ENCODE data around the gene PTX3.
A peak's percentile ranks its signal among the peaks of the same experiment; 100 is the strongest.

Gene PTX3

DNA sequence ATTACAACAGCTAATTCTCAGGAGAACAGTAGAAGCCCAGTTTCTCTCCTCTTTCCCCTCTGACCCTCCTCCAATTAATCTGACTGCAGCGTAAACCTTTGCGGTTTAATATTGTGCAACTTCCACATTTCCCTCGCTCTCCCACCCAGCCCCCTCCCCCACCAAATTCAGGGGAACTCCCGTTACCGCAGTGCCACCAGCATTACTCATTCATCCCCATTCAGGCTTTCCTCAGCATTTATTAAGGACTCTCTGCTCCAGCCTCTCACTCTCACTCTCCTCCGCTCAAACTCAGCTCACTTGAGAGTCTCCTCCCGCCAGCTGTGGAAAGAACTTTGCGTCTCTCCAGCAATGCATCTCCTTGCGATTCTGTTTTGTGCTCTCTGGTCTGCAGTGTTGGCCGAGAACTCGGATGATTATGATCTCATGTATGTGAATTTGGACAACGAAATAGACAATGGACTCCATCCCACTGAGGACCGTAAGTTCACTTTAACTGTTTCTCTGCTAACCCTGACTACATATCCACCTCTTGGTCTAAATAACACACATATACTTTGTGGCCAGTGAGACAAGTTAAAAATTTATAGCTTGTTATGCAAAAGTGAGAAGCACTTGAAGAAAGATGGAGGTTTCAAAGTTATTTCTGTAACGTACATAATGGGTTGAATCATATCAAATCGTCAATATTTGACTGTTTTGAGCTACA is at the start of gene PTX3:
Gene PTX3 (plus strand): TSS at position 268 of the 709 bp plus-strand sequence. CDS start 84 bp downstream, at position 352.
- DNase-seq (ENCODE audit: low read depth, low spot score) = peak; percentile 14

DNA sequence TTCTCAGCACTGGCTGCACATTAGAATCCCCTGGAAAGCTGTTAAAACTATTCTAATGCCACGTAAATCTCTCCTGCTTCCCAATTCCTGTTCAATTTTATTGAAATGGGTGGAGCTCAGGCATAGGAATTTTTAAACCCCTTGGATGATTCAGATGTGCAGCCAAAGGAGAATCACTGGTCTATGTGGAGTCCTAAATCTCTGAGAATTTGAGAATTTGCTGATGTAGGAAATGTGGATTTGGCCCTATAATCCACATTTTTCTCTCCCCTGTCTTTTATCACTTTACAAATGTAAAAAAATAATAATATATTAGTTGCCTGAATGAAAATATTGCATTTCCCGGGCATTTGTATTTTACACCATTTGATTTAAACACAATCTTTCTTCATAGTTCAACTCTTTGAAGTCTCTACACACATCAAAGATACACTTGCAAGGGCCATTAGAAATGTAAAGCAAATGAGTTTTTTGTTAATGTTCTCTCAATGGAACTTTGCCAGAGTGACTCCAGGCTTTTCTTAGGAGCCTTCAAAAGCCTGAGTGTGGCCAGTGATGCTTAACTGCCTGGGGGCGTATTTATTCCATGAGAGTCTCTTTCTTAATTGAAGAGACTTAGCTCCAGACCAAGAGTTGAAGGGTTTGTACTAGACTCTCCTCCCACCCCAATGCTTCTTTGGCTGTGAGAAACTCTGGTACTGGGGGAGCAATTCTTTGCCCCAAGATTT is 48.8 kb upstream of the PTX3 start:
- peak; percentile 44 for DNase-seq (ENCODE audit: low read depth, low spot score)

DNA sequence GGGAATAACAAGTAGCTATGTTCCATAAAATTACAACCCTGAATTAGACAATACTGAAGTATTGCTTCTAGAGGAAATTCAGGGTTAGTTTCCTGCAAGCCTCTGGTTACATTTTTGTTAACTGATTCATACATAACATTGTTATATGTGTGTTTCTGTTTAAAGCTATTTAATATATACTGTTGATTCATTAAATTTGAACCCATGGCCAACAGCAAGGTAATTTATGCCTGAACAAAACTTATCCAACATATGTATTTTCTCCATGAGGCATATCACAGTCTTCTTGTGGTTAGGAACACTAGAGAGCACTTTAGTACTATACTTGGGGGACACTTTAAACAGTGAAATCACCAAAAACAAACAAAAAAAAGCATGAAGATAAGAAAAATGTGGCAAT is 47.7 kb upstream of the PTX3 start:
- no peak for DNase-seq (ENCODE audit: low read depth, low spot score)

DNA sequence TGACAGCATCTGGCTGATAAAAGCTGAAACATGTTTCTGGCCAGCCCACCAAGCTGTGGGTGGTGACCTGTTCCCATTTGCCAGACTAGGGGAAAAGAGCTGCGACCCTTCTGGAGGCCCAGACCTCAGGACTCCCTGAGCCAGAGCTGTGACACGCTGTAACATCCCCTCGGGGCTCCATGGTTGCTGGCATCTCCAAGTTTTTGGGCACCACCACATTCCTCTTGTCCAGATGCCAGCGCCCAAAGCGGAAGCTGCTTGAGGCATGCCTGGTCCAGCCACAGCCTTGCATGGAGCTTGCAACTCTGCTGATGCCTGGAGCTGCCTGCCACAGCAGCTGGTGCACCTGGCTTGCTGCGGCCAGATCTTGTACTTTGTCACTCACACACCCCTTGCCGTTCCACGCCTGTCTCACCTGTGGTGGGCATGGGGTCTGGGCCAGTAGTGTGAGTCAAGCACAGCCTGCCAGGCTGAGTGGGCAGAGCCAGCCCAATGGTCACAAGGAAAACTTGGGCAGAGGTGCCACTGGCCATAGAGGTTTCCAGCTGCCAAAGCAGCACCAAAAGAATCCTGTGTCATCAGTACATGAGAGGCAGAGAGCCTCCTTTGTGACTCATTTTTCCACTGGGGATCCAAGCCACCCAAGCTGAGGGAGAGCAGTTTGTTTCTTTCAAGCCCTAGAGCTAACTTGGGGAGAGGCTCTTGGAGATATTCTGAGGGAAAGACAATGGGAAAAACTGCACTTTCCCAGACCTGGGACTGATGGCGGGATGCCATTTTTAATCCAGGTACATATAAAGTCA is 45.7 kb upstream of the PTX3 start:
- no peak for DNase-seq (ENCODE audit: low read depth, low spot score)

DNA sequence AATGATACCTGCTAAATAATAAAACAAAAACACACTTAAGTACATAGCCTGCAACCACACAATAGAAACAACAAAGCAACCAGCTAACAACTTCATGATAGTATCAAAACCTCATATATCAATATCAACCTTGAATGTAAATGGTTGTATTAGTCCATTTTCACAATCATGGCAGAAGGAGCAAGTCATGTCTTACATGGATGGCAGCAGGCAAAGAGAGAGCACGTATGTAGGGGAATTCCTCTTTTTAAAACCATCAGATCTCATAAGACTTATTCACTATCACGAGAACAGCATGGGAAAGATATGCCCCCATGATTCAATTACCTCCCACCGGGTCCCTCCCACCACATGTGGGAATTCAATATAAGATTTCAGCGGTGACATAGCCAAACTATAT is 44.5 kb upstream of the PTX3 start:
- DNase-seq (ENCODE audit: low read depth, low spot score) = no peak

DNA sequence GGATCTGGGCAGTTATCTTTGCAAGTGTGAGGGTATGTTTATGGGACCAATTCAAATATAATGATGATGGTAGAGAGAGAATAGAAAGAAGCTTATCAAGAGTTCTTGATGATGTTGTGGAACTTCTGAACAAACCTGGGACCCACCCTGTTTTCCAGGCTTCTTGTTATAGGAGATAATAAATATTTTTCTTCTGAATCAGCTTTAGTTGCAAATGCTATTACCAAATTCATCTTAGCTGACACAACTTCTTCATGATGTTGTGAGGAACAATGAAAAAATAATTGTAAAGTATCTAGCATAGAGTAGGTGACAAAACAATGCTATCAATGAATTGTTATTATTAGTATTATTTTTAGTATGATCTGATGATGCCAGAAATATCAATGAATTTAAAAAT is 43.5 kb upstream of the PTX3 start:
- no peak for DNase-seq (ENCODE audit: low read depth, low spot score)

DNA sequence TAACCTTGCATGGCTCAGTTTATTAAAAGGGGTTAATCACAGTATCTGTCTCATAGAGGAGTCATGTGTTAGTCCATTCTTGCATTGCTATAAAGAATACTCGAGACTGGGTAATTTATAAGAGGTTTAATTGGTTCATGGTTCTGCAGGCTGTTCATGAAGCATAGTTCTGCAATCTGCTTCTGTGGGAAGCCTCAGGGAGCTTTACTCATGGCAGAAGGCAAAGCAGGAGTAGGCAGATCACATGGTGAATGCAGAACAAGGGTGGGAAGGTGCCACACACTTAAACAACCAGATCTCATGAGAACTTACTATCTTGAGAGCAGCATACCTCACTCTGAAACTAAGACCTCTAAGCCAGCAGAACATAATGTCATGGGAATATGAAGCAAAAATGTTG is 42.2 kb upstream of the PTX3 start:
- DNase-seq (ENCODE audit: low read depth, low spot score) = no peak

DNA sequence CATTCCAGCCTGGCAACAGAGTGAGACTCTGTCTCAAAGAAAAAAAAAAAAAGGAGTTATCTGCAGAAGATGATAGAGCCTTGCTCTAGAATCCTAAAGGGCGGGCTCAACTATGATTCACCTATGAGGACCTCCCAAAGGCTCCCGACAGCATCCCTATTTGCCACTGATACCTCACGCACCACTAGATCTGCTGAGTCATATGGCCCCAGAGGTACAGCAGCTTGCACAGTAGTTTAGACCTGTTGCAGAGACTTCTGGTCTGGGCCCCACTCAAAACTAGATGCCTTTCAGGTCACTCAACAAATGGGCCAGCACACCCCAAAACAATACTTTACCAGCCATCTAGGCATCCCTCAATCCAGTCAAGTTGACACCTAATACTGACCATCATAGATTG is 38.1 kb upstream of the PTX3 start:
- no peak for DNase-seq (ENCODE audit: low read depth, low spot score)

DNA sequence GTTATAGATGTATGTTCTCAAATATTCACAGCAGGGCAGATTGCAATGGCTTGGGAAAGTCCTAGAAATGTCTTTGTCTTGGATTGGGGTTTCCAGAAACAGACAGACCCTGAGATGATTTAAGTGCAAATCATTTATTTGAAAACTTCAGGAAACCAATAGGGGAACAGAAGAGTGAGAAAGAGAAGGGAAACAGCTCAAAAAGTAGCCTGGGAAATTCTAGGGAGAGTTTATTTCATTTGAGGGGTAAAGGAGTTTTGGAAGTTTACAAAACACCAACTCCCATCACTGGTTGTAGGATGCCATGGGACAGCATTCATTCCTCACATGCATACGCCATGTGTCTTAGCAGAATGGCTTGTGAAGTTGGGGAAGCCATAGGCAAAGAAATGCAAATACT is 32.3 kb upstream of the PTX3 start:
- DNase-seq (ENCODE audit: low read depth, low spot score) = no peak

DNA sequence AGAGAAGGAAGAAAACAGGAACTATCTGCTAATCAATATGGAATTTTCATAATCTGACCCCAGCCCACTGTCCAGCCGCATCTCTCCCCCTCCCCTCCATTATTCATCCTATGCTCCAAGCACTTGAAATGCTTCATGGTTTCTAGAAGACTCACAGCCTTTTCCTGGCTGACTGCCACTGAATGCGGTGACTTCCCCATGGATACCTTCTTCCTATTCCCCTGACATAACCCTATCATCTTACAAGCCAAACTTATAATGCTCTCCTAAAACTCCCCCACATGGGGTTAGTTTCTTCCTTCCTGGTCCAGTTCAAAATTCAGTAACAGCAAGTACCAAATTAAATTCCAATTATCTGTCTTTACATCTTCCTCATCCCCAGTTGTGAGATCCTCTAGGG is 31.2 kb upstream of the PTX3 start:
- DNase-seq (ENCODE audit: low read depth, low spot score) = no peak

DNA sequence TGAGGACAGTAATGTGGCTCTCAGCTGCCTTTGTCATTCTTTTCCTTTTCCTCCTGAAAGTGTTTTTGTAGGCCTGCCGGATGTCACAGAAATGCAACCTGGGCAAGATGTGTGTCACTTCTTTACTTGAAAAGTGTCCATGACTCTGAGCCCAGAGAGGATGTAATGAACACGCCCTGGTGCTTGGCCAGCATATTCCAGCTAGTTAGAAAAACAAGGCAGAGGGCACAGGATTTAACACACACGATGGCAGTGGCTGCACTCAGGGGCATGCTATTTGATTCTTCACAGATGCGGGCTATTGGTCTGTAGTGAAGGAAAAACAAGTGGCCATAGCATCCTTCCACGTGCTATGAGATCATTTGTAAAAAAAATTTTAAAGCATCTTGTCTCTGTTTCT is 30.3 kb upstream of the PTX3 start:
- no peak for DNase-seq (ENCODE audit: low read depth, low spot score)

DNA sequence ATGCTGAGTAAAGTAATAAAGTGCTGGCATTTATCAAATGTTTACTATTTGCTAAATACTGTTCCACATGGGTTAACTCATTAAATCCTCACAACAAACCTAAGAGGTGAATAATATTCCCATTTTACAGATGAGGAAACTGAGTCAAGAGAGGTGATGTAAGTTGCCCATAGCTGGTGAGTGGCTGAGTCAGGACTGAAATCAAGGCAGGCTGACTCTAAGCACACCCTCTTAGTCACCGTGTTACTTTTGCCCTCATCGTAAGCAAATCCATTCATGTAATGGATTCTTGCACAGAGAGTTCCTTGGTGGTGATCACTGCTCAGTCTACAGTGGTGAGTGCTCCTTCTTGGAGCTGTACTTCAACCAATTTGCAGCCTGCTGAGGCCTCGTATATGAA is 28.9 kb upstream of the PTX3 start:
- DNase-seq (ENCODE audit: low read depth, low spot score) = no peak

DNA sequence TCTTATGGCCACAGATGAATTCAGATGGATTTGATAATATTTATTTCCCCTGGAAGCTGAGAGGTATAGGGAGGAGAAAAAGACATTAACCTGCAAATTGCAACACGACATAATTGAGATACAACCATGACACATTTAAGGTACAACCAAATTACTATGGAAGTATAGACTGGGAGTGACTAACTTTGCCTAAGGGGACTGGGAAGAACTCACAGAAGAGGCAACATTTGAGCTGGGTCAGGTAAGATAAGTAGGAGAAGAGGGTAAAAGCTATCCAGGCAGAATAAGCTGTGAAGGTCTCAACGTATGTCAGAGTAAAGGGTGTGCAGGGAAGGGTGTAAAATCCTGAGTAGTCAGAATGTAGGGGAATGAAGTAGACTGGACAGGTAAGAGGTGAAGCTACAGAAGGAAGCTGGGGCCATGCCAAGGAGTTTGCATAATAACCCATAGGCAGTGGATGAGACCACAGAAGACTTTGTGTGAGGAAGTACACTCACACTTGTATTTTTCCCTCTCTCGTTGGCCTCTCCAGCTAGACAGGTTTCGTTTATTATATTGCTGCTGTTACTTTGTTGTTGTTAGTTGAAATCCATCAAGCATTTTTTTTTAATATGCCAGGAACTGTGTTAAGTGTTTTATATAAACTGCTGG is 28.0 kb upstream of the PTX3 start:
- no peak for DNase-seq (ENCODE audit: low read depth, low spot score)

DNA sequence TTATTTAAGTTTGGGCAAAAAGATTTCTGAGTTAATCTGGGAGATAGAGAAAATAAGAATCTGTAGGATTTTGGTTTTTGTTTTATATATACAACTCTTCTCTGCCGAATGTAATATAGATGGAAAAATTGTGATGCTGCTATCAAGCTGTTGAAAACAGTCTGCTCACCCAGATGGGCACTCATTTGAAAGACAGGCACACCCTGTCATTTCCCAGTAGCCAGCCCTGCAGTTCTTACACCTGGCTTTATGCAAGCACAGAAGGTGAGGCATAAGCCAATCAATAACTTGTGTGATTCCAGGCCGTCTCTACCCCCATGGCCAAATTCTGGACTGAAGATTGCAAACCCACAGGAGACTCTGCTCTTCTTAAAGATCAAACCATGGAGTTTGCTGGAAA is 27.1 kb upstream of the PTX3 start:
- no peak for DNase-seq (ENCODE audit: low read depth, low spot score)

DNA sequence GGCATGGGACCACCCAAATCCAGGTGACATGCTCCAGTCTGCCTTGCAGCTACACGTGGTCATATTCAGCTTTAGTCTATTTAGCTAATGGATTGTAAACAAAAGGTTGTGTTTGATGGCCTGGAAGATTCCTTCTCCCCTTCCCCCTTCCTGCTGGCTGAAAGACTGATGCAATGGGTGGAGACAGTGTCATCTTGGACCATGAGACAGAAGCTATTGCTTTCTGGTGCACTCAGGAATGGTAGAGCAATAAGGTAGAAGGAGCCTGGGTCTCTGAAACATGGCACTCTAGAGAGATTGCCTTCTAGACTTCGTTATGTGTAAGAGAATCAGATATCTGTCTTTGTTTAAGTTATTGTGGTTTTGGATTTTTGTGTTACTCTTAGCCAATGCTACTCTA is 25.7 kb upstream of the PTX3 start:
- DNase-seq (ENCODE audit: low read depth, low spot score) = no peak

DNA sequence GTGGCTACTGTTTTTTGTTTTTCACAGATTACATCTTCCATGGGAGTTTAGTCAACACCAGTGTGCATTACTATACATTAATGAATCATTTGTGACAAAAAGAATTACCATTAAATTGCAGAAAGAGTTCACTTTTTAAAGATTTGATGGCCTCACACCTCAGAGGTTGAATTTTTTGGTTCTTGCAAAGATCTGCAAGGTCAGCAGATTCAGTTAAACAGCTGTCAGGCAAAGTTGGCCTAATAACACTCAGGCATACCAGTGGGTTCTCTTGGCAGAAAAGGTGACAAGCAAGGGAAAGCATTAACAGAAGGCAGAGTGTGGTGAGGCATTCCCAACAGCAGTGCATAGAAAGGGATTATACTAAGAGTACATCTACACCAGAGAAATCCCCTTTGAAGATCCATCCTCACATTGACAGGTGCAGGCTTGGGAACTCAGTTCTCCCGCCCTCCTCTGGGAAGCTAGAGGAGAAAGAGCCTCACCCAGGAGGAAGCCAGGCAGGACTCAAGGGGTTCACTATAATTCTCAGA is 24.3 kb upstream of the PTX3 start:
- no peak for DNase-seq (ENCODE audit: low read depth, low spot score)

DNA sequence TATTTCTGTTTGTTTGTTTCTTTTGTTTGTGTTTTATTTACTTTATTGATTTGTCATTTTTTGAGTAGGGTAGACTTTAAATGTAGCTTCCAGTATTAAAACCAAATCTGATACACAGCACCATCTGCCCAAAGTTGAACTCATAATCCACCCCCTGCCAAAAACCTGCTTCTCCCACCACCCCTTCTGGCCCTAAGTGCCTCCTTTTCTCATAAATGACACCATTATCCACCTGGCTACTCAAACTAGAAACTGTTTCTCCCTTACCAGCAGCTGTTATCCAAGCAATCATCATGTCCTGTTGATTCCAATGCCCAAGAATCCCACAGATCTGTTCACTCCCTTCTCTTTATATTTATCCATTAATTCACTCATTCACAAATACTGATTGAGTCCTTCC is 21.8 kb upstream of the PTX3 start:
- no peak for DNase-seq (ENCODE audit: low read depth, low spot score)

DNA sequence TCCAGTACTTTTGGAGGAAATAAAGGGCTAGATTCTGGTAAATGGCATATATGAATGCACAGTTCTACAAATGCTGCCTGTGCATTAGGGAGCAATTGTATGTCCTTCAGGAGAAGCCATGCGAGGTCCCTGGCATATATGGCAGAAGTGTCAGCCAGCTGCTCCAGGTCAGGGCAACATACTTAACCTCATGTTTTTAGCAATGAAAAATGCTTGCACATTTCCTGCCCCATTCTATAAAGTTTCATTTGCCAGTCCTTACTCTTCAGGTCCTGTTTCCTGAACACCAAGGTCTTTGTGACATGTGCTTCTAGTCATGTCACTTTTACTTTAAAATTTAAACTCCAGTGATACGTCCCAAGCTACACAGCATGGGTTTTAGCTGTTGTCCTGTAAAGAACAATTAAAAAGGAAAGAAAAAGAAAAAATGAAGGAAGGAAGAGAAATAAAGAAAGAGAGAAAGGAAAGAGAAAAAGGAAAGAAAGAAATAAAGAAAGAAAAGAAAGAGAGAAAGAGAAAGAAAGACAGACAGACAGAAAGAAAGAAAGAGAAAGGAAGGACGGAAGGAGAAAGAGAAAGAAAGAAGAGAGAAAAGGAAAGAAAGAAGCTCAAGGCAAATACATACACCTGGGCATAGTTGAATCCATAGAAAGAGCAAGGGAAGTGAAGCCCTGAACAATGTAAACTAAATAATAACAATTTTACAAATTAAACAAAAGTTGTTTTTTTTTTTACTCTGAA is 20.1 kb upstream of the PTX3 start:
- no peak for DNase-seq (ENCODE audit: low read depth, low spot score)

DNA sequence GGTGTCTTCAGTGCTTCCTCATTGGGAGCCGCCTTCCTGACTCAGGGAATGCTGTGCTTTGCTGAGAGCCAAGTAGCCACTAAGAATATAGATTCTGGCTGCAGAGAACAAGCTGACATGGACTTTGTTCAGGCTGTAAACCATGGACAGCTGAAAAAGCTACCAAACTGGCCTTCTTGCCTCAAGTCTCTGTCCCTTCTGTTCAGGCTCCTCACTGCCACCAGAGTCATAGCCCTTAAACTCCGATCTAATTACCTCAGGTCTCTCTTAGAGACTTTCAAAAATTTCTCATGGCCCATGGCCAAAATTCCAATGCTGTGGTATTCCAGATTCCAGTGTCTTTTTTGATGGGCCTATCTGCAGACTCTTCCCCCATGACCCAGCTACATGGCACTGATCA is 19.4 kb upstream of the PTX3 start:
- DNase-seq (ENCODE audit: low read depth, low spot score) = no peak

DNA sequence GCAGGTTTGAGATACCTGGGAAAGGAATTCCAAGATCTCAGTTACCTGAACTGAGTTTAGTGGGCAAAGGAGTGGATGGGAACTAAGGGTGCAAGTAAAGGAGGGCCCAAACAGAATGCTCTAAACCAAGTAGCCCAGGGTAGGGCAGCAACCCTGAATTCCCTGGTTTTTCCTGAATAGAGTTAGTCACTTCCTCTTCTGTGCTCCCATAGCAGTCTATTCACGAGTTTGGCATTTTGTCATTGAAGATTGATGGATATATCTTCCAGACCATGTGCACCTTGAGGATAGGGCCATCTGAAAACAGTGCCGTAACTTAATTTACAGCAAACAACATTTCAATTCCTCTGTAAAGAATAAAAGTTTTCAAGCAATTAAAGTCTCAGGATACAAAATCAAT is 18.5 kb upstream of the PTX3 start:
- no peak for DNase-seq (ENCODE audit: low read depth, low spot score)

DNA sequence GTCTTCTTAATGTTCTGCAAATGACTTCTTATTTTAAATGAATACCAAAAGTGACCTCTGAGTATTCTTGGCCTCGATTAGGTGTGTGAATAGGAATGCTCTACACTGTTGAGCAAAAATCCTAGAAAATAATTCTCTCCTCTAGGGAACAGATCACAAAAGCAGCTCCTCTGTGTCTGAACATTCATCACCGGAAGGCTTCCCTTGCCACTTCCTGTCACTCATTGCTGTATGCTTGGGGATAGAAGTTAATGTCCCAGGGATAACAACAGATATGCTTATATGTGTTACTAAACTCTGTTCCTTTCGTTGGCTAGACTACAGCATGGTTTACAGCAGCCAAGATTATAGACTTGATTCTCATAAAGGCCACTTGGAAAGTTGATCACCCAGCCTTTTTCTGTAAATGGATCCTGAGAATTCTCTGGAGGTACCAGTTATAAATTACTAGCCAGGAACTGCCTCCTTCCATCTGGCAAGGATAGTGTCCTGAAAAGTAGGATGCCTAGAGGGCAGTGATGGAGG is 16.0 kb upstream of the PTX3 start:
- DNase-seq (ENCODE audit: low read depth, low spot score) = no peak
